H9 (cell line): ENCODE data around the gene SETD7. TPM values are rescaled to one million over a fixed set of nuclear protein-coding genes. Genes with fewer than 3 reads are reported as not detected.
"Not testable (repeated sequence)": the region's sequence is repeated elsewhere in the genome, so short reads cannot be mapped to it uniquely, and the experiment has no call there.

Source experiments
- DNase-seq: peaks from one replicate; pipeline ENCODE4 v3.0.0-alpha.2; 2017
- H2AFZ ChIP-seq: one replicate; pipeline ENCODE4 v1.6.1; 2013; ENCODE audit warnings: mild to moderate bottlenecking, low read length, control low read depth, moderate library complexity
- H2AK5ac ChIP-seq: 2 replicates; pipeline ENCODE4 v1.6.1; 2013; ENCODE audit warnings: low read length, control low read depth, mixed read lengths; ENCODE audit not compliant: insufficient read length
- H2BK120ac ChIP-seq: one replicate; pipeline ENCODE4 v1.6.1; 2013; ENCODE audit warnings: low read depth, mild to moderate bottlenecking, low read length, control low read depth, inconsistent platforms; ENCODE audit not compliant: poor library complexity, severe bottlenecking
- H2BK12ac ChIP-seq: 2 replicates; pipeline ENCODE4 v1.6.1; 2013; ENCODE audit warnings: low read length, control low read depth, mixed read lengths, low read depth; ENCODE audit not compliant: insufficient read length
- H2BK15ac ChIP-seq: 2 replicates; pipeline ENCODE4 v1.6.1; 2013; ENCODE audit warnings: low read depth, low read length, control low read depth
- H2BK20ac ChIP-seq: one replicate; pipeline ENCODE4 v1.6.1; 2013; ENCODE audit warnings: low read depth, mild to moderate bottlenecking, low read length, control low read depth, inconsistent platforms; ENCODE audit not compliant: poor library complexity, severe bottlenecking
- H2BK5ac ChIP-seq: 2 replicates; pipeline ENCODE4 v1.6.1; 2013; ENCODE audit warnings: low read length, control low read depth, mixed read lengths; ENCODE audit not compliant: insufficient read length
- H3K14ac ChIP-seq: 2 replicates; pipeline ENCODE4 v1.6.1; 2013; ENCODE audit warnings: low read length, control low read depth; ENCODE audit not compliant: insufficient read depth
- H3K18ac ChIP-seq: 2 replicates; pipeline ENCODE4 v1.6.1; 2013; ENCODE audit warnings: low read depth, mild to moderate bottlenecking, mixed read lengths, low read length, control low read depth; ENCODE audit not compliant: insufficient read length
- H3K23ac ChIP-seq: 2 replicates; pipeline ENCODE4 v1.6.1; 2013; ENCODE audit warnings: low read length, control low read depth, mixed read lengths, low read depth; ENCODE audit not compliant: insufficient read length
- H3K23me2 ChIP-seq: 2 replicates; pipeline ENCODE4 v1.6.1; 2013; ENCODE audit warnings: low read depth, mild to moderate bottlenecking, mixed read lengths, low read length, control low read depth; ENCODE audit not compliant: insufficient read length, poor library complexity, severe bottlenecking
- H3K27ac ChIP-seq: 2 replicates; pipeline ENCODE4 v1.5.1; 2013; ENCODE audit warnings: low read length, control low read depth, mixed read lengths, low read depth; ENCODE audit not compliant: insufficient read length
- H3K27me3 ChIP-seq: 2 replicates; pipeline ENCODE4 v1.6.1; 2013; ENCODE audit warnings: low read length, control low read depth, inconsistent platforms; ENCODE audit not compliant: insufficient read depth
- H3K4ac ChIP-seq: 2 replicates; pipeline ENCODE4 v1.6.1; 2013; ENCODE audit warnings: low read depth, mild to moderate bottlenecking, control low read depth, inconsistent platforms, low read length, moderate library complexity
- H3K4me1 ChIP-seq: 2 replicates; pipeline ENCODE4 v1.6.1; 2013; ENCODE audit warnings: low read length, control low read depth, inconsistent platforms; ENCODE audit not compliant: insufficient read depth
- H3K4me2 ChIP-seq: 2 replicates; pipeline ENCODE4 v1.6.1; 2013; ENCODE audit warnings: low read length, control low read depth, mixed read lengths; ENCODE audit not compliant: insufficient read length, insufficient read depth
- H3K56ac ChIP-seq: 2 replicates; pipeline ENCODE4 v1.6.1; 2013; ENCODE audit warnings: low read depth, mild to moderate bottlenecking, mixed read lengths, low read length, control low read depth; ENCODE audit not compliant: insufficient read length
- H3K79me1 ChIP-seq: 2 replicates; pipeline ENCODE4 v1.6.1; 2013; ENCODE audit warnings: low read depth, mild to moderate bottlenecking, moderate library complexity, low read length, control low read depth, inconsistent platforms; ENCODE audit not compliant: insufficient read depth, poor library complexity, severe bottlenecking
- H3K79me2 ChIP-seq: 2 replicates; pipeline ENCODE4 v1.6.1; 2013; ENCODE audit warnings: low read length, control low read depth, inconsistent platforms; ENCODE audit not compliant: insufficient read depth
- H3K9ac ChIP-seq: 2 replicates; pipeline ENCODE4 v1.6.1; 2013; ENCODE audit warnings: low read length, control low read depth, mixed read lengths; ENCODE audit not compliant: insufficient read length; ENCODE audit errors: extremely low read depth
- H3K9me3 ChIP-seq: one replicate; pipeline ENCODE4 v1.6.1; 2013; ENCODE audit warnings: low read depth, low read length, inconsistent platforms; ENCODE audit not compliant: control insufficient read depth
- H3T11ph ChIP-seq: one replicate; pipeline ENCODE4 v1.6.1; 2013; ENCODE audit warnings: mild to moderate bottlenecking, low read length, control low read depth, inconsistent platforms
- H4K20me1 ChIP-seq: one replicate; pipeline ENCODE4 v1.6.1; 2013; ENCODE audit not compliant: control insufficient read depth, insufficient read length, insufficient read depth
- H4K5ac ChIP-seq: 2 replicates; pipeline ENCODE4 v1.6.1; 2013; ENCODE audit warnings: low read depth, mild to moderate bottlenecking, mixed read lengths, low read length, control low read depth; ENCODE audit not compliant: insufficient read length
- H4K8ac ChIP-seq: replicated peaks from 2 replicates; pipeline ENCODE4 v1.6.1; 2013; ENCODE audit warnings: low read length, control low read depth, mixed read lengths, low read depth; ENCODE audit not compliant: insufficient read length
- H4K91ac ChIP-seq: 2 replicates; pipeline ENCODE4 v1.6.1; 2013; ENCODE audit warnings: low read depth, mild to moderate bottlenecking, moderate library complexity, mixed read lengths, low read length, control low read depth; ENCODE audit not compliant: insufficient read length
- H3K27ac Mint-ChIP-seq, 3 experiments: 2 replicates in 2 of 3; 3 replicates in 1 of 3; pipeline ENCODE4 v1.8.0; 2020 to 2021; ENCODE audit warnings: mixed read lengths in 3 of 3, mild to moderate bottlenecking in 1 of 3, moderate library complexity in 1 of 3
- H3K27me3 Mint-ChIP-seq: 2 replicates; pipeline ENCODE4 v1.8.0; 2021; ENCODE audit warnings: low read depth, mild to moderate bottlenecking, moderate library complexity, mixed read lengths
- H3K36me3 Mint-ChIP-seq, 3 experiments: 2 replicates in 2 of 3; 3 replicates in 1 of 3; pipeline ENCODE4 v1.8.0; 2020 to 2021; ENCODE audit warnings: low read depth in 3 of 3, mixed read lengths in 3 of 3; ENCODE audit not compliant: insufficient read depth in 1 of 3
- H3K4me1 Mint-ChIP-seq, 2 experiments: 2 replicates each; pipeline ENCODE4 v1.8.0; 2020; ENCODE audit warnings: mixed read lengths in 2 of 2
- H3K4me3 Mint-ChIP-seq, 2 experiments: 2 replicates in 1 of 2; 3 replicates in 1 of 2; pipeline ENCODE4 v1.8.0; 2020 to 2021; ENCODE audit warnings: mild to moderate bottlenecking in 2 of 2, mixed read lengths in 2 of 2, moderate library complexity in 1 of 2
- H3K9me3 Mint-ChIP-seq, 2 experiments: 2 replicates in 1 of 2; 3 replicates in 1 of 2; pipeline ENCODE4 v1.8.0; 2020; ENCODE audit warnings: mild to moderate bottlenecking in 2 of 2, mixed read lengths in 2 of 2, moderate library complexity in 1 of 2
- WGBS: extraction: QIAGEN DNeasy Blood & Tissue Kit; methylation state at CpG from one replicate; pipeline ENCODE4 v1.1.7; 2013; ENCODE audit warnings: missing lambda C conversion rate, low lambda C conversion rate, mixed read lengths; ENCODE audit not compliant: insufficient read length; ENCODE audit errors: extremely low coverage; 5-methylcytosine and 5-hydroxymethylcytosine counted together
- total RNA-seq: library from RNA; stranded (reverse); gene quantifications from 2 replicates; pipeline ENCODE4 v1.2.1, GENCODE V29; 2021
- TF ChIP-seq, protein P1 (sequence below): fragments of 200-600 bp; sonication (generic); conservative IDR thresholded peaks from 3 replicates; pipeline ENCODE4 v1.8.0; 2021; ENCODE audit warnings: antibody characterized with exemption, mild to moderate bottlenecking

The SETD7 gene
- total RNA-seq, 1 experiment from 2014 or later: 1.5 TPM

DNA sequence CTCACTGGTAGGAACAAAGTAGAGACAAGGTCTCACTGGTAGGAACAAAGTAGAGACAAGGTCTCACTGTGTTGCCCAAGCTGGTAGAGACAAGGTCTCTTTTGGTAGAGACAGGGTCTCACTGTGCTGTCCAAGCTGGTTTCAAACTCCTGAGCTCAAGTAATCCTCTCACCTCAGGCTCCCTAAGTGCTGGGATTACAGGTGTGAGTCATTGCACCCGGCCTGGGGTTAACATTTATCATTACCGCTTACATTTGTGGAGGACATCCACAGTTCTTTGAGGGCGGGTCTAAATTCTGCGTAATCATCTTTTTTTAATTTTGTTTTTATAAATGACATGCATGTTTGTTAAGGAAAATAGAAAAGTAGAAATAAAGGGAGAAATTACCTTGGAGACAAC is 90.1 kb downstream of the SETD7 start:
- Mint-ChIP-seq H3K27ac (no peak overlapping the region), H3K27me3 (no peaks in the 10 kb centered on the region; the same call in 1 of the 2 replicates), H3K36me3 (peaks cover 2 to 38% (median 15%) of the 10 kb centered on the region in 3 experiments), H3K4me3 (no peak overlapping the region), H3K4me1 (peaks cover 17 to 18% of the 10 kb centered on the region in 2 experiments), H3K9me3 (peaks cover 4 to 13% of the 10 kb centered on the region in 2 experiments; a peak in 3 of 5 replicates)
- H3K14ac ChIP-seq: no peak overlapping the region
- H2BK5ac ChIP-seq: no peak overlapping the region
- peaks cover 4% of the 10 kb centered on the region for H3K79me1 ChIP-seq
- H2AK5ac ChIP-seq: no peak overlapping the region
- no peak for DNase-seq
- H3K18ac ChIP-seq: no peak overlapping the region
- no peaks in the 10 kb centered on the region for H3K9me3 ChIP-seq
- H3K9ac ChIP-seq: no peak overlapping the region
- no peak overlapping the region for H3K56ac ChIP-seq
- no peak overlapping the region for H3K23ac ChIP-seq
- H2AFZ ChIP-seq: no peak overlapping the region
- no peak overlapping the region for H2BK12ac ChIP-seq
- H3K4me1 ChIP-seq: no peaks in the 10 kb centered on the region
- peaks cover 10% of the 10 kb centered on the region; the same call in 1 of the 2 replicates for H3K79me2 ChIP-seq
- no peaks in the 10 kb centered on the region for H4K20me1 ChIP-seq
- no peak overlapping the region for H2BK120ac ChIP-seq
- TF ChIP-seq, protein P1, sequence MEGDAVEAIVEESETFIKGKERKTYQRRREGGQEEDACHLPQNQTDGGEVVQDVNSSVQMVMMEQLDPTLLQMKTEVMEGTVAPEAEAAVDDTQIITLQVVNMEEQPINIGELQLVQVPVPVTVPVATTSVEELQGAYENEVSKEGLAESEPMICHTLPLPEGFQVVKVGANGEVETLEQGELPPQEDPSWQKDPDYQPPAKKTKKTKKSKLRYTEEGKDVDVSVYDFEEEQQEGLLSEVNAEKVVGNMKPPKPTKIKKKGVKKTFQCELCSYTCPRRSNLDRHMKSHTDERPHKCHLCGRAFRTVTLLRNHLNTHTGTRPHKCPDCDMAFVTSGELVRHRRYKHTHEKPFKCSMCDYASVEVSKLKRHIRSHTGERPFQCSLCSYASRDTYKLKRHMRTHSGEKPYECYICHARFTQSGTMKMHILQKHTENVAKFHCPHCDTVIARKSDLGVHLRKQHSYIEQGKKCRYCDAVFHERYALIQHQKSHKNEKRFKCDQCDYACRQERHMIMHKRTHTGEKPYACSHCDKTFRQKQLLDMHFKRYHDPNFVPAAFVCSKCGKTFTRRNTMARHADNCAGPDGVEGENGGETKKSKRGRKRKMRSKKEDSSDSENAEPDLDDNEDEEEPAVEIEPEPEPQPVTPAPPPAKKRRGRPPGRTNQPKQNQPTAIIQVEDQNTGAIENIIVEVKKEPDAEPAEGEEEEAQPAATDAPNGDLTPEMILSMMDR: no peak
- no peaks in the 10 kb centered on the region for H3K23me2 ChIP-seq
- H3K27me3 ChIP-seq: no peaks in the 10 kb centered on the region
- no peak overlapping the region for H3K4me2 ChIP-seq
- no peak overlapping the region for H4K8ac ChIP-seq
- H2BK15ac ChIP-seq: no peak overlapping the region
- no CpG with 5 or more reads among the region's 4 CpGs for WGBS
- H2BK20ac ChIP-seq: no peak overlapping the region
- H3K27ac ChIP-seq: no peak overlapping the region
- H4K5ac ChIP-seq: no peak overlapping the region
- H4K91ac ChIP-seq: no peak overlapping the region
- no peak overlapping the region for H3T11ph ChIP-seq
- no peak overlapping the region for H3K4ac ChIP-seq

DNA sequence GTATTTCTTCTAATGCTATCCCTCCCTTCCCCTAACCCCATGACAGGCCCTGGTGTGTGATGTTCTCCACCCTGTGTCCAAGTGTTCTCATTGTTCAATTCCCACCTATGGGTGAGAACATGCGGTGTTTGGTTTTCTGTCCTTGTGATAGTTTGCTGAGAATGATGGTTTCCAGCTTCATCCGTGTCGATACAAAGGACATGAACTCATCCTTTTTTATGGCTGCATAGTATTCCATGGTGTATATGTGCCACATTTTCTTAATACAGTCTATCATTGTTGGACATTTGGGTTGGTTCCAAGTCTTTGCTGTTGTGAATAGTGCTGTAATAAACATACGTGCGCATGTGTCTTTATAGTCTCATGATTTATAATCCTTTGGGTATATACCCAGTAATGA is 91.5 kb downstream of the SETD7 start:
- not testable (repeated sequence) for H4K20me1 ChIP-seq, H3K27ac ChIP-seq, H3K4me3 Mint-ChIP-seq, H3K27me3 Mint-ChIP-seq, H3K14ac ChIP-seq, H3K56ac ChIP-seq, H4K8ac ChIP-seq, H3K79me1 ChIP-seq, H3K79me2 ChIP-seq, DNase-seq, H2BK12ac ChIP-seq, H2BK5ac ChIP-seq, H3K23ac ChIP-seq, H4K91ac ChIP-seq, H2AK5ac ChIP-seq, H3K27ac Mint-ChIP-seq, H3T11ph ChIP-seq, H3K4ac ChIP-seq, H3K27me3 ChIP-seq, H3K9me3 ChIP-seq, H2BK120ac ChIP-seq, H2BK20ac ChIP-seq, H3K9ac ChIP-seq, H2BK15ac ChIP-seq, H3K4me1 ChIP-seq, H3K18ac ChIP-seq, H2AFZ ChIP-seq, H4K5ac ChIP-seq, H3K4me2 ChIP-seq, H3K23me2 ChIP-seq
- peaks cover 2 to 36% (median 15%) of the 10 kb centered on the region in 3 experiments; a peak in 6 of 7 replicates for H3K36me3 Mint-ChIP-seq
- no CpG with 5 or more reads among the region's 5 CpGs for WGBS
- peaks cover 4 to 13% of the 10 kb centered on the region in 2 experiments; a peak in 3 of 5 replicates for H3K9me3 Mint-ChIP-seq
- peaks cover 20 to 24% of the 10 kb centered on the region in 2 experiments for H3K4me1 Mint-ChIP-seq
